Activated CD8-positive, alpha-beta memory T cell treated with anti-CD3 and anti-CD28 coated beads, Interleukin-2, amount 50 U/mL, for 48 hours (primary cell): ENCODE measurements around the gene PHYHD1.
"Not testable (repeated sequence)": the region's sequence is repeated elsewhere in the genome, so short reads cannot be mapped to it uniquely, and the experiment has no call there.

Source experiments
- DNase-seq: peaks from one replicate; pipeline ENCODE4 v3.0.0-alpha.2; 2020

The PHYHD1 gene

DNA sequence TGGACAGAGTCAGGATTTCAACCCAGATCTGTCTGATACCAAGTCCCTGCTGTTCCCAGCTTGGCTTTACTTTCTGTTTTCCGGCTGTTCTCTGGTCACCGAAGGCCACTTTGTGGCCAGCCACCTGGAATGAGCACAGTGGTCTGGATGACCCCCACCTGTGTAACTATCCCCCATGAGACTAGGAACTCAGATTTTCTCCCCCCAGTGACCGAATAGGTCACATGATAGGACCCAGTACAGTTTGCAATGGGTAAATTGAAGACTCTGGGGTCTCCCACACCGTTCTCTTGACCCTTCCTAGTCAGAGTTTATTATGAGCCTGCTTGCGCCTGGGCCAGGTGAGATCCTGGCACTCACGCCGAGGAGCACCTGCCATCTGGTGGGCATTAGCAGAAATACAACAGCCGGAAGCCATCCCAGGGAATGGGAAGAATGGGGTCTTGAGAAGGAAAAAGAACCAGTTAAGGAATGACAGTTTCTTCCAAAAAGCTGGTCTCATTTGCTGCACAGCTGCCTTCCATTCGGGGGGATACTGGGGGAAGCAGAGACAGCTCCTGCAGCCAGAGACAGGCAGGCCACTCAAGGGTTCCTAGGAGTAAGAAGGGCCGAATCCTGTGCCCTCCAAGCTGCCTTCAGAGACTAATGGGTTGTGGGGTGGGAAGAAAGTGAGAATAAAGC lies 7.1 kb downstream of the PHYHD1 start:
- peak; percentile 73 for DNase-seq

DNA sequence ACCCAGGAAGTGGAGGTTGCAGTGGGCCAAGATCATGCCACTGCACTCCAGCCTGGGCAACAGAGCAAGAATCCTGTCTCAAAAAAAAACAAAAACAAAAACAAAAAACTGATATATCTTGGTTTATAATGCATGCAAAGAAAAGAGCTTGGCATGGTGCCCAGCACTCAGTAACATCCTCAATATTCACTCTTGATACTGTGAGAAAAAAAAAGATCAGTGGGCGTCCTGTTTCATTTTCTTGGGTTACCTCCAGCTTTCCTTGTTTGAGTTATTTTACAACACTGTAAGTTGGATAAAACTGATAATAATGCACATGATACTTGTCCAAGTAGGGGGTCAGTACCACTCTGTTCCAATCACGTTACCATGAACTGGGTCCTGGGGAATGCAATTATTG lies 7.8 kb downstream of the PHYHD1 start:
- no peak for DNase-seq

DNA sequence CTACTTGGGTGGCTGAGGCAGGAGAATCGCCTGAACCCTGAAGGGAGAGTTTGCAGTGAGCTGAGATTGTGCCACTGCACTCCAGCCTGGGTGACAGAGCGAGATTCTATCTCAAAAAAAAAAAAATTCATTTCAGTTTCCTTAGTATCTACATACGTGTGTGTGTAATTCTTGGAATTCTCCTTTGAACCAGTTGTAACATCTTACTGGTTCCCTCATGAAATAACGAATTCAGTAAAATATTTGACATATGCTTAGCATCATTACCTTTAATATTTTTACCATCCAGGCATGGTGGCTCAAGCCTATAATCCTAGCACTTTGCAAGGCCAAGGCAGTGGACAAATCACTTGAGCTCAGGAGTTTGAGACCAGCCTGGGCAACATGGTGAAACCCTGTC lies 8.8 kb downstream of the PHYHD1 start:
- no peak for DNase-seq

DNA sequence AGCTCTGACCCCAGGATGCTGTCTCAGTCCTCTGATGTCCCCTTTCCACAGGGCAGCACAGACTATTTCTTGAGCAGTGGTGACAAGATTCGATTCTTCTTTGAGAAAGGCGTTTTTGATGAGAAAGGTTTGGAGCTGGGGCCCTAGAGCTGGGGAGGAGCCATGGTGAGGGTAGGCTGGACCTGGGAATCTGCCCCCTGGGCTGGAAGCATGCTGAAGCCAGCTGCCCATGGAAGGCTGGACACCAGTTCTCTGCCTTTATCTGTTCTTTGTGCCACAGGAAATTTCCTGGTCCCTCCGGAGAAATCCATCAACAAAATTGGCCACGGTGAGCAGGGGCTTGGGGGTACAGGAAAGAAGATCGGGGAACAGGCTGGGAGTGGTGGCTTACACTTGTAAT lies 12.9 kb downstream of the PHYHD1 start:
- no peak for DNase-seq

DNA sequence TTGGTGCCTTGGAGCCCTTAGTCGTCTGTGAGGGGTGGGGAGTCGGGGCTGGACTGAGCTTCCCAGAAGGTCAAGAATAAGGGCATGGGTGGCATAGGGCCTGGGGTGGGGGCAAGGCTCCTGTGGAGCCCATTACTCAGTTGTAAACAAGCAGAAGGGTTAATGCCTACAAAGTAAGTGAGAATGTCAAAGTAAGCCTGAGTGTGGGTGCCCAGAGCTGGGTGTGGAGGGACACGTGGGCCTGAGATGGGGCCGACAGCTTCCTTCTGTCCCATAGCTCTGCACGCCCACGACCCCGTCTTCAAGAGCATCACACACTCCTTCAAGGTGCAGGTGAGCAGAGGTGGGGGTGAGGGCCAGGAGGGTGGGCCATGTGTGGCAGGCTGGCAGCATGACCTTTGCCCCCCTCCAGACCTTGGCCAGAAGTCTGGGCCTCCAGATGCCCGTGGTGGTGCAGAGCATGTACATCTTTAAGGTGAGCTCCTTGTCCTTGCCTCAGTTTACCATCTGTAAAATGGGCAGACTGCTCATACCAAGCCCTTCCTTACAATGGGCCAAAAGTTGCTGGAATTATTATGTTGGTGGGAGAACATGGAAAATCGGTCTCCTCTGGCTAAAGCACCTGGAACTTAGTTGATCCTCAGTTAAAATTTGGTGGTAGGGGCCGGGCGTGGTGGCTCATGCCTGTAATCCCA lies 15.5 kb downstream of the PHYHD1 start:
- DNase-seq: no peak

DNA sequence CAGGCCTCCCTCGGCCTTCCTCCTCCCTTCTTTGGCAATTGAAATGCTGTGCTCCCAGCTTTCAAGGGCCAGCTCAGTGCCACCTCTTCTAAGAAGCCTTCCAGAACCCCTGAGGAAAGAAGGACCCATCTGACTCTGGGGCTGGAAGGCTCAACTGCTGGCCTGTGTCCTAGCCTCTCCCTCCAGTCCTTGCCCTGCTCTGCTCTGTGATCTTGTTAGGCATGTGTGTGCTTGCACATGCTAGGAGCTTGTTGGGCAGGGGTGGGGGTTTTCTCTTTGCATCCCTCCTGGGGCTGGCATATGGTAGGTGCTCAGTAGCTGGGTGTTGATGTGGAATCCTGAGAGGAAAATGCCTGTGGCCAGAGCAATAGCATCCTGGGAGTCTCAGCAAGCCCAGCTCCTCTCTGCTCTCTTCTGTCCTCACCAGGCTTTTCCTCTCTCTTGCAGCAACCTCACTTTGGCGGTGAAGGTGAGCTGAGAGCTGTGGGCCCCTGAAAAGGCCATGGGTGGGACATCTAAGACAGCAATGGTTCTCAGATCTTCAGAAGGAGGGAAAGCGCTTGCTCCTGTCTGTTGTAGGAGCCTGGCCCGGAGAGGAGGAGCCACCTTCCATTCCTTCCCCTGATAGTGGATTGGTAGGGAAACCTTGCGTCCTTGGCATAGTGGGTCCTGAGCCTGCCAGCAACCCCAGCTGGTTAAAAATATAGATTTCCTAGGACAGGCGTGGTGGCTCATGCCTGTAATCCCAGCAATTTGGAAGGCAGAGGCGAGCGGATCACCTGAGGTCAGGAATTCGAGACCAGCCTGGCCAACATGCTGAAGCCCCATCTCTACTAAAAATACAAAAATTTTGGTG lies 16.8 kb downstream of the PHYHD1 start:
- no peak for DNase-seq

DNA sequence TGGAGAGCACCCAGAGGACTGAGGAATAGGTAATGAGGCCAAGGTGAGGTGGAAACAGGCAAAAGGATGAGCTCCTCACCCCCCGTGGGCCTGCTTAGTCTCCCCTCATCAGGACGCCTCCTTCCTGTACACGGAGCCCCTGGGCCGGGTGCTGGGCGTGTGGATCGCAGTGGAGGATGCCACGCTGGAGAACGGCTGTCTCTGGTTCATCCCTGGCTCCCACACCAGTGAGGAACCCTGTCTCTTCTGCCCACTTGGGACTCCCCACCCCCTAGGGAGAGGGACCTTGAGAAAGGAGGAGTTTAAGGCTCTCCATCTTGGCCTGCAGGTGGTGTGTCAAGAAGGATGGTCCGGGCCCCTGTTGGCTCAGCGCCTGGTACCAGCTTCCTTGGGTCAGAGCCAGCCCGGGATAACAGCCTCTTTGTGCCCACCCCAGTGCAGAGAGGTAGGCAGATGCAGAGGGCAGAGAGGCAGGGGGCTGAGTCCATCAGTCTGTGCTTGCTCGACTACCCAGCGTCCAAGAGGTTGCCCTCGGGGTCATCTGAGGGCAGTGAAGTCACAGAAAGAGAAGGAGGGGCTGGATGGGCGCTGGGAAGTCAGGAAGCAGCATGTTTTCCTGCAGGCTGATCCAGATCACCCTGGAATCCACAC lies 19.6 kb downstream of the PHYHD1 start:
- no peak for DNase-seq

DNA sequence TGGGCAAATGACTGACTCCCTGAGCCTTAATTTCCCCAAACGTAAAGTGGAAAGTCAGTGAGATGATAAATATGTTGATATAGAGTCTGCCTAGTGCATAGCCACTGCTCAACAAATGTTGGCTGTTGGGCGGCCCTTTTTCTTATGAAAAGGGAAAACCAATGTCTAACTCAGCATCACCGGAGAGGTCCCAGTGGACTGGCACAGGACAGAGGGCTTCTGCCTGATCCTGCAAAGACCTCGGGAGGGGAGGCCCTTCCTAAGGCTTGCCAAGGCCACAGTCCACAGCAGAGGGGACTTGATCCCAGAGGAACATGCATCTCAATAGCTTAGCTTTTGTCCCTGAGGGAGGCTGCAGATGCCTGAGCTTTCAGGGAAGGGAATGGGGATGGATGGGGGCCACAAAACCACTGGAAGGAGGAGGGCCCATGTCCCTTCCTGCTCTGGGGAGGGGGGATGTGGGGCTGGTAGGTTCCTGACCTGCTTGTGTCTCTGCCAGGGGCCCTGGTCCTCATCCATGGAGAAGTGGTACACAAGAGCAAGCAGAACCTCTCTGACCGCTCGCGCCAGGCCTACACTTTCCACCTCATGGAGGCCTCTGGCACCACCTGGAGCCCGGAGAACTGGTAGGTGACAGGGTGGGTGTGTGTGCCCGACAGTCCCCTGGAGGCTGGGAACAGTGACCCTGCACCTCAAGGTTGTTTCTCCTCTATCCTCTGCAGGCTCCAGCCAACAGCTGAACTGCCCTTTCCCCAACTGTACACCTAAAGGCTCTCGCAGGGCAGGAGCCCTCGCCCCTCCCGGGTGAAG lies 20.4 kb downstream of the PHYHD1 start:
- DNase-seq: no peak

DNA sequence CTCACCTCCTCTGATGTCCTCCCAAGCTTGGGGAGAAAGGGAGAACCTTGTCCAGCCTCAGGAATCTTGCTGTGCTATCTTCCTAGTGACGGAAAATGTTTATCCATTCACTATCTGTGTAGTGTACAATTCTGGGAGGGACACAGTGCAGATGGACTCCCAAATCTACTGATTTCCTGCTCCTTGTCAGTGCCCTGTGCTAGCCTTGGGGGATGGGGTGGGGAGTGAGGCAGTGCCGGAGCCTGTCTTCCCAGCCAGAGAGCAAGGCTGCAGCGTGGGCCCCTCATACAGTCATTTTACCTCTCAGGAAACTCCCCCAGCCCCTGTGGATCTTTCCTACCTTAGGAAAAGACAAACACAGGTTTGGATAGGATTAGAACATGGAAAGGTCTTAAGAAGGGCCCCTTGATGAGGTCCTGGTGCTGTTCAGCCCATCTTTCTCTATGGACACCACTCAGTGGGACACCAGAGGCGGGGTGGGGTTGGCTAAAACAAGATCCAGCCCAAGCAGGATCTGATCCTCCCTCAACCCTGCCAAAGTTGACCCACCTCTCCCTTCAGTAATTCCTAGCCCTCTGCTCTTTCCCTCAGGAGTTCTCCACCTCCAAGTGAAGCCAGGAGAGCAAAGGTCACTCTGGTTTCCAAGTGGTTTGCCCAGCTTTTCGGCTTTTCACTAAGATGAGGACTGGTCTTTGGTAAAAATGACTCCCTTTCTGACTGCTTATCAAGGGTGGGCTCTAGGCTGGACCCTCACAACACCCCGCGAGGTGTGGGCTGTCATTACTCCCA lies 23.2 kb downstream of the PHYHD1 start:
- DNase-seq: no peak

DNA sequence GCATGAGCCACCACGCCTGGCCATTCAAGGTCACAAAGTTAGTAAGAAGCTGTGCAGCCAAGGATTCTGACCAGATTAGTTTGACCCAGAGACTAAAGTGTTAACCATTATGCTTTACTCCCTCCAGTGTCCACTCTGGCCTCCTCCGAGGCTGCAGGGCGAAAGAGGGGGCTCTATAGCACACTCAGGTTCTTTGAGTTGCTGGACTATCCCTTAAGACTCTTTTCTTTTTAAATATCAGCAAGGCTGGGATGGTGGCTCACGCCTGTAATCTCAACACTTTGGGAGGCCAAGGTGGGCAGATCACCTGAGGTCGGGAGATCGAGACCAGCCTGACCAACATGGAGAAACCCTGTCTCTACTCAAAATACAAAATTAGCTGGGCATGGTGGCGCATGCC lies 24.2 kb downstream of the PHYHD1 start:
- not testable (repeated sequence) for DNase-seq

DNA sequence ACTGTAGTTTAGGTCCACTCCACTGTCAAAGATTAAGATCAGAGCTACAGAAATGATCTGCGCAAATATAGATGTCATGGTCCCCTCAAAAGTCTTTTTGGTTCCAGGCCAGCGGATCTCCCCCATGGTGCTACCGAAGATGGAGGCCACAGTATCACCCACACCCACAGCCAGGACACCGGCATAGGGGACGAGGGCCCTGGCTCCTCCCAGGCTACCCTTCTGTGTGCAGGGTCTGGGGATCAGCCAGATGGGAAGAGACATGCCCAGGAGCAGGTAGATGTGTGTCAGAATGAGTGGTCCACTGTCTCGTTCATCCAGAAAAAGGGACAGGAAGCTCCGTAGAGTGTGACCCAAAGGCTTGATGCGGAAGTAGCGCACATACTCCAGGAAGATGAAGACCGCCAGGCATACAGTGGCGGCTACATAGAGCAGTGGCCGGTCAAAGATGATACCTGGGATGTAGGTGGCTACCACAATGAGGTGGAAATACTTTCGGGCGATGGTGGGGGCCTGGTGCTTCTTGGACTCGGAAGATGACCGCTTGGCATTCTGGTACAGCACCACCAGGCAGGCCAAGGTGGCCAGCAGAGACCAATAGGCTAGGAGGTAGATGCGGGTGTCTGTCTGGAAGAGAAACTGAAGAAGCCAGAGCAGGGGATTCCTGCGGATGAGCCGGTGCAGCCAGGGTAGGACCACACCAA lies 25.2 kb downstream of the PHYHD1 start:
- DNase-seq: no peak

DNA sequence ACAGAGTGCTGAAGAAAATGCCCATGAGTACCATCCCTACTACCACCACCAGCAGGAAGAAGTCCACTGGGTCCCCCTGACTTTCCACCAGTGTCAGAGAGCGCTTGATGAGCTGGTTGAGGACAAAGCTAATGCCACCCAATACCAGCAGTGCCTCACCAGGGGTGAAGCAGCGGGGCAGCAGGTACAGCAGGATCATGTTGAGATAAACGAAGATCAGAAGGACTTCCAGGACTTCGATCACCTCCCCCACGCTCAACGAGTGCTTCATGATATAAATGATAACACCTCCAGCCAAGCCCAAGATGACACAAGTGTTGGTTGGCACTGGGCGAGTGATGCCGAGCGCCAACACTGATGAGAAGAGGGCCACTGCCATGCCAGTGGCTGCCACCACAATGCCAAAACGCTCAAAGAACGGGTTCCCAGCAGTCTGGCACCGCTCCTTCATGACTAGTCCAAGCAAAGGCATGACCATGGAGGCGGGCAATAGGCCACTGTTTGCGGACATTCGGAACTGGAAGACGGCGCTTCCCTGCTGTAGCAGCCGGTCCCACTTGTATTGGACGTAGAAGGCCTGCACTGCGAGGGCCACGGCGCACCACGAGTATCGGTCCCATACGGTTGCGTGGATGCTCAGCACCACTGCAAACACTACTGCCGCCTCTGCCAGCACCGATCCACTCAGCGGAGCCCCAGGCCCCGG lies 25.9 kb downstream of the PHYHD1 start:
- no peak for DNase-seq

DNA sequence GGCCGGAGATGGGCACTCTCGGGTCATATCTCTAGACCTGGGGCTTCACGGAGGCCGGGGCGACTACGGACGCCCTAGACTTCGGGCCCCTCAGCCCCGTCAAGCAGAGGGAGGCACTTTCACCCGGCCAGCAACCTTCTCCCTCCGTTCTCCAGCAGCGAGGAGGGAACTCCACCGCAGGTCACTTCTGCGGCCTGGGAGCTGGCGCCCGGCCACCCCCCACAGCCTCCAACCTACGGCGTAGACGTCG lies 26.4 kb downstream of the PHYHD1 start:
- DNase-seq: no peak

DNA sequence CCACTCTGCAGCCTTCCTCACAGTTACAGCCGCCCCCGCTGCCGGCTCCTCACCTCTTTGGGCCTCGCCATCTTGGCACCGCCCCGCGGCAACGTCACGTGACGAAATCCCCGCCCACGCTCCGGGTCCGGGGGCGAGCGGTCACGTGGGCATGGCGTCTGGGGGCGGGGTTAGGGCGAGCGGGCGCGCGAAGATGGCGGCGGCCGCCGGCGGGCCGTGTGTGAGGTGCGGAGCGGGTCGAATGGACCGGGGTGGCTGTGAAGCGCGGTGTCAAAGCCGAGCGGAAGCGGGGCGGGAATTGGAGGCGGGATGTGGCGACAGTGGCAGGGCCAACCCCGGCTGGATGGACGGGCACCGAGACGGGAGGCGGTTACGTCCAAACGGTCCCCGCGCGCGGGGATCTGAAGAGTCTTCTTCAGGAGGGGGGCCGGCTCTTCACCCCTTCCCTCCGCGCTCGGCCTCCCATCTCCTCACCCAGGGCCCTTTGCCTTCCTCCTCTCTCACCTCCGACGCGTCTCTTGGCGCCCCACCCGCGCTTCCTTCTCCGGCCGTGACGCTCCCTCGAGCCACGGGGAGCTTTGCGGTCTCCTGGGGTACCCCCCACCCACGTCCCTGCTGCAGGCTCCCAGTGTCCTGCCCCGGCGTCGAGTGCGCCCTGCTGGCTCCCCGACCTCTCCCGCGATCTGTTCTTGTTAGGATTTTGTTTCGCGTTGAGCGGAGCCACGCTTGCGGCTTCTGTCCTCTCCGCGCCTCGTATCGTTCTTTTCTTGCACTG lies 26.9 kb downstream of the PHYHD1 start, which contains the start of the genes DOLK and NUP188:
TSS of gene DOLK (minus strand) at position 77 of the 775 bp plus-strand sequence. CDS start 300 bp downstream, outside the sequence.
TSS of gene NUP188 (plus strand) at position 173 of the 775 bp plus-strand sequence. CDS start at position 194, 21 bp downstream.
- DNase-seq: peak; percentile 100

DNA sequence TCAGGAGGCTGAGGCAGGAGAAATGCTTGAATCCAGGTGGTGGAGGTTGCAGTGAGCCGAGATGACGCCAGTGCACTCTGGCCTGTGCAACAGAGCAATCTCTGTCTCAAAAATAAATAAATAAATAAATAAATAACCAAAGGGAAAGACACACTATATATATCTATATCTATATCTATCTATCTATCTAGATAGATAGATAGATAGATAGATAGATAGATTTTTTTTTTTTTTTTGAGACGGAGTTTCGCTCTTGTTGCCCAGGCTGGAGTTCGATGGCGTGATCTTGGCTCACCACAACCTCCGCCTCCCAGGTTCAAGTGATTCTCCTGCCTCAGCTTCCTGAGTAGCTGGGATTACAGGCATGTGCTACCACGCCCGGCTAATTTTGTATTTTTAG lies 40.6 kb downstream of the PHYHD1 start:
- DNase-seq: not testable (repeated sequence)

DNA sequence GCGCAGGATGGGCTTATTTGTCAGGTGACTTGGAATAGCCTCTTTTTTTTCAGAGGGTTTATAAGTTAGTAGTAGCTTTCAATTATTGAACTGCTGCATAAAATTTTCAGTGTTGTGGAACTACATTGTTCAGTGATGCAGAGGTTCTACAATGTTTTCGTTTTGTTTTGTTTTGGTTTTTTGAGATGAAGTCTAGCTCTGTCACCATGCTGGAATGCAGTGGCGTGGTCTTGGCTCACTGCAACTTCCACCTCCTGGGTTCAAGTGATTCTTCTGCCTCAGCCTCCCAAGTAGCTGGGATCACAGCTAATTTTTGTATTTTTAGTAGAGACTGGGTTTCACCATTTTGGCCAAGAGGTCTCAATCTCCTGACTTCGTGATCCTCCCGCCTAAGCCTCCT lies 48.7 kb downstream of the PHYHD1 start:
- DNase-seq: no peak

DNA sequence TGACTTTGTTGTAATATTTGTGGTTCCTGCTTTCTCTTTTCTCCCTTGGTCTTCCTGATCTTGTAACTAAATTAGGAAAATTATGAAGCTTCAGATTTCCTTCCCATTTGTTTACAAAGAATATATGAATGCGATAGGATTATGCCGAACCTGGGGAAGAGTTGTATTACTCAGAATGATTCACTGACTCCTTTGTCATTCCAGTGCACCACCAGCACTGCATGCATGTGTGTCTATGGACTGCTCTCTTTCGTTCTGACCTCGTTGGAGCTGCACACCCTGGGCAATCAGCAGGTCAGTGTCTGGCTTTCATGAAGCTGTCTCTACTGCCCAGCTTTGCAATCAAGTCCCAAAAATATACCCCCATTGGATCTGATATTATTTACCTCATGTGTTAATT lies 52.2 kb downstream of the PHYHD1 start:
- no peak for DNase-seq

DNA sequence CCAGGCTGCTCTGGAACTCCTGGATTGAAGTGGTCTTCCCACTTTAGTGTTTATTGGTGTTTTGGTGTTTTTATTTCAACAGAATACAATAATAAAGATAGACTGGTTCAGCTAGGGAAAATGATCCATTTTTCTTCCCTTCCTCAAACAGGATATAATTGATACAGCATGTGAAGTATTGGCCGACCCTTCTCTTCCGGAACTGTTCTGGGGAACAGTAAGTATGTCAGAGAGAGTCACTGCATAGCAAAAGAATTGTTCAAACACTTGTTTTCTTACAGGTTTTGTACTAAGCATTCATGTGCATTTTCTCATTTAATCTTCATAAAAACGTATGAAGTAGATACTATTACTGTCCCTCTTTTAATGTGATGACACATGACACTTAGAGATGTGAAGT lies 58.3 kb downstream of the PHYHD1 start:
- DNase-seq: no peak

DNA sequence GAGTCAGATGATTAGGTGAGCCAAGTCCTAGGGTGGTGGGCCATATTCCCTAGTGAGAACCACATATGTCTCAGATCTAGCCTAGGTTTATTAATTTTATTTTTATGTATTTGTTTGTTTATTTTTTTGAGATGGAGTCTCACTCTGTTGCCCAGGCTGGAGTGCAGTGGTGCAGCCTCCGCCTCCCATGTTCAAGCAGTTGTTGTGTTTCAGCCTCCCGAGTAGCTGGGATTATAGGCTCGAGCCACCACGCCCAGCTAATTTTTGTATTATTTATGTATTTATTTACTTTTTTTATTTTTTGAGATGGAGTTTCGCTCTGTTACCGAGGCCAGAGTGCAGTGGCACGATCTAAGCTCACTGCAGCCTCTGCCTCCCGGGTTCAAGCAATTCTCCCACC lies 62.8 kb downstream of the PHYHD1 start:
- no peak for DNase-seq

DNA sequence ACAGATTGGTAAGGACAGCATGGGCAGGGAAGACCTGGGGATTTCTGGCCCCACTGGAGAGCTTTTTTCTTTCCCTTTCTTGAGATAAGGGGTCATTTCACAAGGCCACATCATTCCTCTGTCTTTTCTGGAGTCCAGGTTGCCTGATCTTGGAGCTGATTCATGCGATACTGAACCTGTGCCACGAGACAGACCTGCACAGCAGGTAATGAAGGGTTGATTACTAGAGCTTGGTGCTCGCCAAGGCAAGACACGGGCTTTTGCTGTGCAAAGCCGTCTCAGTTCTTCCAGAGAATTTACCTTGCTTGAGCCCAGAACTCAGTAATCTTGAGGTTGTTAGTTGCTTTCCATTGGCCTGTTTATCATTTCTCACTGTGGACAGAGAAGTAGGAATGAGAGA lies 65.9 kb downstream of the PHYHD1 start:
- no peak for DNase-seq
